Neuronal stem cell (in vitro differentiated cells): ENCODE results near the gene SPOCD1.

Source experiments
- DNase-seq: peaks from one replicate; pipeline ENCODE4 v3.0.0-alpha.2; 2013; ENCODE audit warnings: low spot score
- H2AFZ ChIP-seq: one replicate; pipeline ENCODE4 v1.6.1; 2013; ENCODE audit warnings: mild to moderate bottlenecking, low read length, inconsistent platforms
- H2AK5ac ChIP-seq: 2 replicates; pipeline ENCODE4 v1.6.1; 2013; ENCODE audit warnings: low read depth, mild to moderate bottlenecking, inconsistent platforms, low read length, moderate library complexity, mixed read lengths
- H2BK120ac ChIP-seq: 2 replicates; pipeline ENCODE4 v1.6.1; 2013; ENCODE audit warnings: low read depth, mild to moderate bottlenecking, inconsistent platforms, low read length, moderate library complexity, mixed read lengths
- H2BK12ac ChIP-seq: one replicate; pipeline ENCODE4 v1.6.1; 2013; ENCODE audit warnings: low read length, inconsistent platforms
- H2BK15ac ChIP-seq: 2 replicates; pipeline ENCODE4 v1.6.1; 2013; ENCODE audit warnings: mild to moderate bottlenecking, low read length, inconsistent platforms, mixed read lengths
- H2BK5ac ChIP-seq: one replicate; pipeline ENCODE4 v1.6.1; 2013; ENCODE audit warnings: inconsistent platforms, mild to moderate bottlenecking, low read length, moderate library complexity
- H3K14ac ChIP-seq: one replicate; pipeline ENCODE4 v1.6.1; 2013; ENCODE audit warnings: low read length, inconsistent platforms
- H3K18ac ChIP-seq: 2 replicates; pipeline ENCODE4 v1.6.1; 2013; ENCODE audit warnings: low read length, inconsistent platforms
- H3K23ac ChIP-seq: 2 replicates; pipeline ENCODE4 v1.6.1; 2013; ENCODE audit warnings: low read depth, mild to moderate bottlenecking, mixed read lengths, low read length, inconsistent platforms; ENCODE audit not compliant: poor library complexity
- H3K27ac ChIP-seq: replicated peaks from 3 replicates; pipeline ENCODE4 v1.5.1; 2013; ENCODE audit warnings: low read length, inconsistent platforms
- H3K27me3 ChIP-seq, 3 experiments: 2 replicates each; pipeline ENCODE4 v1.6.1; 2013; ENCODE audit warnings: low read length in 3 of 3, mild to moderate bottlenecking in 2 of 3, inconsistent platforms in 1 of 3, low read depth in 1 of 3, mixed read lengths in 1 of 3, moderate library complexity in 1 of 3; ENCODE audit not compliant: control insufficient read depth in 3 of 3, insufficient read depth in 3 of 3
- H3K36me3 ChIP-seq, 2 donors: replicated peaks in 1 of 2; 2 replicates each; pipeline ENCODE4 v1.6.1; 2013; ENCODE audit warnings: low read length in 2 of 2; ENCODE audit not compliant: control insufficient read depth in 2 of 2, insufficient read depth in 2 of 2
- H3K4ac ChIP-seq: 2 replicates; pipeline ENCODE4 v1.6.1; 2013; ENCODE audit warnings: inconsistent platforms, mild to moderate bottlenecking, low read length, moderate library complexity
- H3K4me1 ChIP-seq, 2 donors: 1 replicate in 1 of 2; 2 replicates in 1 of 2; pipeline ENCODE4 v1.6.1; 2013; ENCODE audit warnings: low read length in 2 of 2, low read depth in 1 of 2; ENCODE audit not compliant: control insufficient read depth in 2 of 2, insufficient read depth in 1 of 2
- H3K4me2 ChIP-seq: one replicate; pipeline ENCODE4 v1.6.1; 2013; ENCODE audit warnings: mild to moderate bottlenecking, low read length, inconsistent platforms; ENCODE audit not compliant: insufficient read depth, poor library complexity, severe bottlenecking
- H3K4me3 ChIP-seq, 2 donors: 2 replicates each; pipeline ENCODE4 v1.5.1; 2013; ENCODE audit warnings: low read length in 2 of 2, mild to moderate bottlenecking in 2 of 2, inconsistent platforms in 1 of 2, moderate library complexity in 1 of 2
- H3K79me1 ChIP-seq: one replicate; pipeline ENCODE4 v1.6.1; 2013; ENCODE audit warnings: low read depth, mild to moderate bottlenecking, inconsistent platforms, low read length, moderate library complexity
- H3K9ac ChIP-seq: one replicate; pipeline ENCODE4 v1.6.1; 2013; ENCODE audit warnings: mild to moderate bottlenecking, low read depth, low read length, inconsistent platforms; ENCODE audit not compliant: poor library complexity
- H3K9me3 ChIP-seq, 2 donors: replicated peaks in 1 of 2; 2 replicates each; pipeline versions ENCODE3 to v1.6.1; 2013; ENCODE audit warnings: low read length in 2 of 2, mild to moderate bottlenecking in 2 of 2, inconsistent platforms in 1 of 2, low read depth in 1 of 2, mixed read lengths in 1 of 2, moderate library complexity in 1 of 2; ENCODE audit not compliant: control insufficient read depth in 2 of 2, insufficient read depth in 1 of 2
- H4K8ac ChIP-seq: one replicate; pipeline ENCODE4 v1.6.1; 2013; ENCODE audit warnings: low read depth, mild to moderate bottlenecking, inconsistent platforms, low read length, moderate library complexity
- H4K91ac ChIP-seq: one replicate; pipeline ENCODE4 v1.6.1; 2013; ENCODE audit warnings: low read length, low read depth, mild to moderate bottlenecking, inconsistent platforms; ENCODE audit not compliant: poor library complexity
- WGBS, 2 donors: extraction: QIAGEN DNeasy Blood & Tissue Kit; methylation state at CpG; one replicate each; pipeline ENCODE4 v1.1.7; 2013; ENCODE audit warnings: missing lambda C conversion rate in 2 of 2, mixed read lengths in 1 of 2; ENCODE audit not compliant: insufficient read length in 2 of 2, insufficient replicate concordance in 1 of 2; ENCODE audit errors: extremely low coverage in 2 of 2; 5-methylcytosine and 5-hydroxymethylcytosine counted together

SPOCD1 gene

DNA sequence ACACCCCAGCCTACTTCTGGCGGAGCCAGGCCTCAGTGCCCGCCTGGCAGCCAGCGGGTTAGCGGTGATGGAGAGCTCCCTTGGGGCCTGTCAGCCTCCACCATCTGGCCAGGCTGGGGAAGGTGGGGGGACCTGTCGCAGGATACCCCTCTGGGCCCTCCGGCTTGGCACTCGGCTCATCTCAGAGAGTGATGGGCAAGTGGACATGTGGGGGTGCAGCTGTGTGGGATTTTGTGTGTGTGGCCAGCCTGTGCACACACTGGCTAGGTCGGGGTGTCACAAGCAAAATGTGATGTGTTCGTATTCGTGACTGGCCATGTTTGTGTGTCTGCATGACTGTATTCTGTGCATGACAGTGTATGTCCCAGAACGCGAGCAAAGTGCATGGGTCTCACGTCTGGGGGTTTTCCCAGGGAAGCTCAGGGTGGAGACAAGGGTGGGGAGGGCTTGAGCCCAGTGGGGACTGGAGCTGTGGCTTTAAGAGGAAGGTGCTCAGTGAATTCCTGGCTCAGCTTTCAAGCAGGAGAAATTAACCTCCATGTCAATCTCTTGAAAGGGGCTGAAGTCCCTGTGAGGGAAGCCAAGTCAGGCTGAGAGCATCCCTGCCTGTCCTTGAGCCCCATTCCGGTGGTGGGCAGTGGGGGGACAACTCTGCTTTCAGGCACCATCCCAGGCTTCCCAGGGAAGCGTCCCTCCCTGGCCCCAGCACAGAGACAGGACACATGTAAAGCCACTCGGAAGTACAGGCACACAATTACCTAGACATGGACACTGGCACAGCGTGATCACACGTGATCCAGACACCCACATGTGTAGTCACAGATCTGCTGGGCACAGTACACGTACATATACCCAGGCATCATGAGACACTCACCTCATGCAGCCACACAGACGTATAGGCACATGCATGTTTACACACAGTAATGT lies 30.5 kb downstream of the SPOCD1 start:
- Histone ChIP-seq H3K4me1 (peaks cover 30 to 66% of the 10 kb centered on the region in 2 donors), H3K9me3 (no peaks in the 10 kb centered on the region), H3K4me3 (no peak overlapping the region), H3K27ac (no peak overlapping the region), H4K91ac (no peak overlapping the region), H2BK120ac (no peak overlapping the region), H3K14ac (no peak overlapping the region), H2AFZ (no peak overlapping the region), H3K79me1 (no peaks in the 10 kb centered on the region), H2AK5ac (peak overlapping the region; percentile 29), H3K23ac (peak overlapping the region; percentile 27), H3K9ac (no peak overlapping the region), H3K4ac (no peak overlapping the region), H3K4me2 (no peak overlapping the region), H2BK15ac (peak overlapping the region; percentile 44), H3K27me3 (no peaks in the 10 kb centered on the region), H4K8ac (no peak overlapping the region), H3K36me3 (no peaks in the 10 kb centered on the region), H3K18ac (no peak overlapping the region), H2BK5ac (no peak overlapping the region), H2BK12ac (peak overlapping the region; percentile 78)
- WGBS, 2 donors: no CpG with 5 or more reads among the region's 20 CpGs
- no peak for DNase-seq

DNA sequence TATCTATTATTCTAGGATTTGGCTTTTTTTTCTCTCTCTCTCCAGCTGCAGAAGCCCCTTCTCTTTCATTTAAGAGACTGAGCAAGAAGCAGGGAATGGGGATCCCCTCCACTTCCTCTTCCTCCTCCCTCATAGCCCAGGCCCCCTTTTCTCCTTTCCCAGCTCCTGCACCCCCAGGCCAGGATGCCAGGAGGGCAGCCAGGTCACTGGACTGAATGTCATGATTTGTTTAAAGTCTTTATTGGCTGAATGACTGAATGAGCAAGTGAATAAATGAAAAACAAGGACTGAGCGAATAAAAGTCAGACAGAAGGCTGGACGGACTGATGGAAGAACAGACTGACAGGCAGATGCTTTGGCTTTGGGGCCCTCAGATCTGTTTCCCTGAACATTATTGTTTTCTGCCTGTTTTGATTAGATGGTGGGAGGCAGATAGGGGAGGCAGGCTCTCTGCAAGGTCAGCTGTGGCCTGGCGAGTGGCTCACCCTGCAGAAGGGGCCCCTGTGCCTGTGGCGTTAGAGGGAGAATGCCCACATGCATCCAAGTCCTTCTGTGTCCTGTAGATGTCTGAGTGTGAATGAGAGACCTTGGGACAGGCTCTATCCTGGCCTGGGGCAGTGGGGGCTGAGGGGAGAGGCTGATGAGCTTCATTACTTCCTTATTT lies 31.3 kb downstream of the SPOCD1 start:
- Histone ChIP-seq H2BK12ac (no peak overlapping the region), H3K14ac (no peak overlapping the region), H3K4me1 (peaks cover 29 to 63% of the 10 kb centered on the region in 2 donors), H3K27ac (no peak overlapping the region), H3K23ac (peak overlapping the region; percentile 27), H2BK120ac (no peak overlapping the region), H3K9ac (peak overlapping the region; percentile 46), H3K36me3 (no peaks in the 10 kb centered on the region), H3K79me1 (no peaks in the 10 kb centered on the region), H3K18ac (no peak overlapping the region), H3K27me3 (peaks cover 0 to 5% (median 0%) of the 10 kb centered on the region in 3 experiments), H2BK5ac (no peak overlapping the region), H3K9me3 (no peaks in the 10 kb centered on the region), H4K8ac (no peak overlapping the region), H2AFZ (peak overlapping the region; percentile 36), H4K91ac (no peak overlapping the region), H3K4me2 (no peak overlapping the region), H2AK5ac (no peak overlapping the region), H3K4me3 (no peak overlapping the region), H2BK15ac (peak overlapping the region; percentile 44), H3K4ac (no peak overlapping the region)
- DNase-seq: no peak
- no CpG with 5 or more reads among the region's 4 CpGs for WGBS, 2 donors

DNA sequence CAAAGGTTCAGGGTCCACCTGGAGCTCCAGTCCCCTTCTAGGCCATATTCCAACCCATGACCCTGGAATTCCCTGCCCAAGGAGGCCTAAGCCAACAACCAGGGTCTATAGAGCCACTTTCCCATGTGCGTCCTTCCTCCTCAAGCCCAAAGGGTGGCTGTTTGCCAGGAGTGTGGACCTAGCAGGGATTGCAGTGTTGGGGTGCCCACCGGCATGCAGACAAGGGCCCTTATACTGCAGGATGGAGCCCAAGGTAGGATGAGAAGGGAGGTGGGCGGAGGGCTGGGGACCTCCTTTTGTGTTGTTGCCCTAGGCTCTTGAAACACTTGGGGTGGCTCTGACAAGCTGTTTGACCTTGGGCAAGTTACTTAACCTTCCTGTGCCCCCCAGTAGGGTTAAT lies 32.0 kb downstream of the SPOCD1 start:
- Histone ChIP-seq H4K8ac (no peak overlapping the region), H2AFZ (no peak overlapping the region), H3K14ac (no peak overlapping the region), H3K27me3 (peaks cover 0 to 5% (median 0%) of the 10 kb centered on the region in 3 experiments), H3K4me1 (peaks cover 28 to 60% of the 10 kb centered on the region in 2 donors), H3K4me2 (no peak overlapping the region), H3K4me3 (no peak overlapping the region), H3K9ac (no peak overlapping the region), H3K36me3 (no peaks in the 10 kb centered on the region), H3K79me1 (no peaks in the 10 kb centered on the region), H2BK12ac (no peak overlapping the region), H3K27ac (no peak overlapping the region), H2BK15ac (peak overlapping the region; percentile 8), H3K18ac (no peak overlapping the region), H3K23ac (no peak overlapping the region), H4K91ac (no peak overlapping the region), H3K9me3 (no peaks in the 10 kb centered on the region), H2AK5ac (peak overlapping the region; percentile 69), H2BK5ac (peak overlapping the region; percentile 22), H3K4ac (no peak overlapping the region), H2BK120ac (no peak overlapping the region)
- no CpG with 5 or more reads among the region's 3 CpGs for WGBS, 2 donors
- no peak for DNase-seq
